Type B pancreatic cell (in vitro differentiated cells): ENCODE measurements around the gene NCAN. TPM values are rescaled to one million over a fixed set of nuclear protein-coding genes. Genes with fewer than 3 reads are reported as not detected.

Experiments used
- DNase-seq: peaks from one replicate; pipeline ENCODE4 v3.0.0; 2021; ENCODE audit warnings: mixed read lengths; ENCODE audit not compliant: unreplicated experiment; ENCODE audit errors: extremely low spot score
- H3K27ac Mint-ChIP-seq: 2 replicates; pipeline ENCODE4 v1.8.0; 2021; ENCODE audit warnings: mild to moderate bottlenecking, mixed read lengths
- H3K27me3 Mint-ChIP-seq: 2 replicates; pipeline ENCODE4 v1.8.0; 2021; ENCODE audit warnings: mixed read lengths
- H3K36me3 Mint-ChIP-seq: 2 replicates; pipeline ENCODE4 v1.8.0; 2021; ENCODE audit warnings: mixed read lengths
- H3K4me1 Mint-ChIP-seq: one replicate; pipeline ENCODE4 v1.8.0; 2021; ENCODE audit warnings: mixed read lengths; ENCODE audit not compliant: unreplicated experiment
- H3K4me3 Mint-ChIP-seq: 2 replicates; pipeline ENCODE4 v1.8.0; 2021; ENCODE audit warnings: mild to moderate bottlenecking, mixed read lengths
- H3K9me3 Mint-ChIP-seq: 2 replicates; pipeline ENCODE4 v1.8.0; 2021; ENCODE audit warnings: mixed read lengths
- total RNA-seq: library from RNA; stranded (reverse); gene quantifications from 2 replicates; pipeline ENCODE4 v1.2.1, GENCODE V29; 2021; ENCODE audit warnings: low replicate concordance
- TF ChIP-seq, protein P1 (sequence below): fragments of 200-600 bp; sonication (generic); conservative IDR thresholded peaks from 2 replicates; pipeline ENCODE4 v1.5.0; 2021; ENCODE audit warnings: antibody characterized with exemption, mild to moderate bottlenecking

NCAN gene
- total RNA-seq, 1 donor from 2014 or later = 0.80 TPM

DNA sequence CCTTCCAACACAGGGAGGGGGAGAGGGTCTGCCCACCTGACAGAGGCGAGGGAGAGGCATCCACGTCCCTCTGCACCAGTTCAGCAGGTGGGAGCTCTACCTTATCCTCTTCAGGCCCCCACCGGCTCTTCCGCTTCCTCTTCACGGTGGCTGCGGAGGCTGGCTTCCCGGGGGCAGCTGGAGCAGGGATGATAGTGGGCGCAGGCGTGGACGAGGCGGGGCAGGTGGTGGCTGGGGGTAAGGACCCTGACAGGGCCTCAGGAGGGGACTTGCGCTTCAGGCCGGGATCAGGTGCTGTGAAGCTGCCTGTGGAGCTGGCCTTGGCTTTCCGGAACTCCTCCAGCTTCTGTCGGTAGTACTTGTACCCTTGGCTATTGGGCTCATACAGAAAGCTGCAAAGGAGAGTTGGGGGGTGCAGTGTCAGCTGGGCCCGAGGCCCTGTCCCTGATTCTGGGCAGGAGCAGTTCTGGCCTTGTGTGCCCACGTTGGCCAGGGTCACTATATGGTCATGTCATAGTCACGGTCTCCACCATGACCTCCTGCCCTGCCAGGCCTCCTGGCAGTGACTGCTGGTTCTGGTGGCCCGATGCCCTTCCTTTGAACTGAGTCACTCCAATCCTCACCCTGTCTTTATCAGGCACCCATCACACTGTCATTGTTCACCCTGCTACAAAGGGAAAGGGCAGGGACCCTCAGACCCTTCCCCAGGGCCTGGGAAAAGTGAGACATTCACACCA lies 85.4 kb downstream of the NCAN start:
- H3K4me3 Mint-ChIP-seq = no peak overlapping the region
- no peak for DNase-seq
- H3K4me1 Mint-ChIP-seq = no peaks in the 10 kb centered on the region
- H3K27ac Mint-ChIP-seq = no peak overlapping the region
- TF ChIP-seq, protein P1, sequence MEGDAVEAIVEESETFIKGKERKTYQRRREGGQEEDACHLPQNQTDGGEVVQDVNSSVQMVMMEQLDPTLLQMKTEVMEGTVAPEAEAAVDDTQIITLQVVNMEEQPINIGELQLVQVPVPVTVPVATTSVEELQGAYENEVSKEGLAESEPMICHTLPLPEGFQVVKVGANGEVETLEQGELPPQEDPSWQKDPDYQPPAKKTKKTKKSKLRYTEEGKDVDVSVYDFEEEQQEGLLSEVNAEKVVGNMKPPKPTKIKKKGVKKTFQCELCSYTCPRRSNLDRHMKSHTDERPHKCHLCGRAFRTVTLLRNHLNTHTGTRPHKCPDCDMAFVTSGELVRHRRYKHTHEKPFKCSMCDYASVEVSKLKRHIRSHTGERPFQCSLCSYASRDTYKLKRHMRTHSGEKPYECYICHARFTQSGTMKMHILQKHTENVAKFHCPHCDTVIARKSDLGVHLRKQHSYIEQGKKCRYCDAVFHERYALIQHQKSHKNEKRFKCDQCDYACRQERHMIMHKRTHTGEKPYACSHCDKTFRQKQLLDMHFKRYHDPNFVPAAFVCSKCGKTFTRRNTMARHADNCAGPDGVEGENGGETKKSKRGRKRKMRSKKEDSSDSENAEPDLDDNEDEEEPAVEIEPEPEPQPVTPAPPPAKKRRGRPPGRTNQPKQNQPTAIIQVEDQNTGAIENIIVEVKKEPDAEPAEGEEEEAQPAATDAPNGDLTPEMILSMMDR = no peak
- no peaks in the 10 kb centered on the region for H3K27me3 Mint-ChIP-seq
- no peaks in the 10 kb centered on the region for H3K9me3 Mint-ChIP-seq
- peaks cover 18% of the 10 kb centered on the region for H3K36me3 Mint-ChIP-seq

DNA sequence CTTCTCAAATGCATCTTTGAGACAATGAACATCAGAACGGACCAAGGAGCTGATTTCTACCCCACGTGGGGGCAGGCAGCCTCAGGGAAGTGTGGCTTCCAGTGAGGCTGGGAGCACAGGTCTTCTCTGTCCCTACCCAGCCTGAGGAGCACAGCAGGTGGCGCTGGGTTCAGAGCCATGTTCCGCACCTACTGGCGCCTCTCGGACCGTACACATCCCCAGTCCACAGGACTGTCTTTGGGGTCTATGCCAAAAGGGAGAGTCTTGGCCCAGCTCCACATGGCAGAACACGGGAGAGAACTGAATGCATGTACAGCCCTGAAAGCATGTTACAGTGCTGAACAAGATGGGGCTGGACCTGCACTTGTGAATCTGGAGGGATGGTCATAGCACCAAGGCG lies 86.0 kb downstream of the NCAN start:
- Mint-ChIP-seq H3K4me1 (no peaks in the 10 kb centered on the region), H3K9me3 (no peaks in the 10 kb centered on the region), H3K27me3 (no peaks in the 10 kb centered on the region), H3K36me3 (peaks cover 11% of the 10 kb centered on the region), H3K27ac (no peak overlapping the region), H3K4me3 (no peak overlapping the region)
- no peak for DNase-seq
- TF ChIP-seq, protein P1 = no peak

- TF ChIP-seq, protein P1 = no peak
- Mint-ChIP-seq H3K36me3 (peaks cover 3% of the 10 kb centered on the region), H3K4me3 (no peak overlapping the region), H3K4me1 (no peaks in the 10 kb centered on the region), H3K27ac (no peak overlapping the region), H3K9me3 (no peaks in the 10 kb centered on the region), H3K27me3 (no peaks in the 10 kb centered on the region)
- no peak for DNase-seq
Measured at GRCh38 chr19:19300613-19301012, 88.9 kb downstream of the NCAN start.

Other genes with a start within 250 kb of the NCAN start
- gene SUGP2, start 178.4 kb upstream of the NCAN start, total RNA-seq = 58.6 and 123 TPM in 2 replicates
- gene ARMC6, start 178.4 kb upstream of the NCAN start, total RNA-seq = 28.2 and 34.6 TPM in 2 replicates
- 10.0 and 13.4 TPM in 2 replicates for gene SLC25A42, start 148.0 kb upstream of the NCAN start, total RNA-seq
- gene TMEM161A, start 73.5 kb upstream of the NCAN start, total RNA-seq = 29.1 and 45.2 TPM in 2 replicates
- gene MEF2B, start 41.7 kb upstream of the NCAN start, total RNA-seq = 1.5 and 1.6 TPM in 2 replicates
- 28.8 and 29.1 TPM in 2 replicates for gene BORCS8, start 19.8 kb upstream of the NCAN start, total RNA-seq
- gene RFXANK, start 19.7 kb upstream of the NCAN start, total RNA-seq = 79.7 and 103 TPM in 2 replicates
- 15.2 and 22.9 TPM in 2 replicates for gene NR2C2AP, start 8.5 kb upstream of the NCAN start, total RNA-seq
- gene TM6SF2, start 61.3 kb downstream of the NCAN start, total RNA-seq = 5.4 and 6.4 TPM in 2 replicates
- 60.8 and 86.8 TPM in 2 replicates for gene SUGP1, start 108.6 kb downstream of the NCAN start, total RNA-seq
- 68.6 and 83.3 TPM in 2 replicates for gene MAU2, start 108.9 kb downstream of the NCAN start, total RNA-seq
- gene GATAD2A, start 193.7 kb downstream of the NCAN start, total RNA-seq = 102 and 113 TPM in 2 replicates